Stimulated activated CD4-positive, alpha-beta T cell treated with anti-CD3 and anti-CD28 coated beads, Interleukin-1b, Interleukin-23, amount 100 ng/mL, for 24 hours (primary cell): ENCODE results near the gene ARMH3.
"Not testable (repeated sequence)": the region's sequence is repeated elsewhere in the genome, so short reads cannot be mapped to it uniquely, and the experiment has no call there.

ENCODE experiments used
- DNase-seq, 4 experiments: peaks; one replicate each; pipeline ENCODE4 v3.0.0-alpha.2; 2020; ENCODE audit warnings: low read depth in 4 of 4, low spot score in 1 of 4

Gene ARMH3

DNA sequence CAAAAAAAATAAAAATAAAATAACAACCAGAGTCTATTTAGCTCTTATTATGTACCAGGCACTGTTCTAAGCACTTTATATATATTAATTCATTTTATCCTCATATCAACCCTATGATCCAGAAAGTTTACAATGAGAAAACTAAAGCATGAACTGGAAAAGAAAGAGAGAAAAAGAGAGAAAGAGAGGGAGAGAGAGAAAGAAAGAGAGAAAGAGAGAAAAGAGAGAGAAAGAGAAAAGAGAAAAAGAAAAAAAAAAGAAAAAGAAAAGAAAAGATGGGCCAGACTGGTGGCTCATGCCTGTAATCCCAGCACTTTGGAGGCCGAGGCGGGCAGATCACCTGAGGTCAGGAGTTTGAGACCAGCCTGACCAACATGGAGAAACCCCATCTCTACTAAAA, 9.9 kb downstream of the ARMH3 start:
- no peak for DNase-seq

DNA sequence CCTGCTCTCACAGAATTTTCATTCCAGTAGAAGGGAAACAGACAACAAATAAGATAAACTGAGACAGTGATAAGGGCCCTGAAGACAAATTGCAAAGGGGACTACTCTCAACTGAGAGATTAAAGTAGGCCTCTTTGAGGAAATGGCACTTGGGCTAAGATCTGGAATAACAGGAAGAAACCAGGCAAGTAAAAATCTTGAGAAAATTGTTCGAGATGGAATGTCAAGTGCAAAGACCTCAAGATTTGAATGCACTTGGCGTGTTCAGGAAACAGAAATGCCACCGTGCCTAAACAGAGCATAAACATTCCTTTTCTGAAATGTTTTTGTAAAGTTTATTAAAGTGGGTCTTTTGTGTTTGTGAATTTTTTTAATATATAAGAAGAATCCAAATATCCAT, 10.7 kb downstream of the ARMH3 start:
- no peak for DNase-seq

DNA sequence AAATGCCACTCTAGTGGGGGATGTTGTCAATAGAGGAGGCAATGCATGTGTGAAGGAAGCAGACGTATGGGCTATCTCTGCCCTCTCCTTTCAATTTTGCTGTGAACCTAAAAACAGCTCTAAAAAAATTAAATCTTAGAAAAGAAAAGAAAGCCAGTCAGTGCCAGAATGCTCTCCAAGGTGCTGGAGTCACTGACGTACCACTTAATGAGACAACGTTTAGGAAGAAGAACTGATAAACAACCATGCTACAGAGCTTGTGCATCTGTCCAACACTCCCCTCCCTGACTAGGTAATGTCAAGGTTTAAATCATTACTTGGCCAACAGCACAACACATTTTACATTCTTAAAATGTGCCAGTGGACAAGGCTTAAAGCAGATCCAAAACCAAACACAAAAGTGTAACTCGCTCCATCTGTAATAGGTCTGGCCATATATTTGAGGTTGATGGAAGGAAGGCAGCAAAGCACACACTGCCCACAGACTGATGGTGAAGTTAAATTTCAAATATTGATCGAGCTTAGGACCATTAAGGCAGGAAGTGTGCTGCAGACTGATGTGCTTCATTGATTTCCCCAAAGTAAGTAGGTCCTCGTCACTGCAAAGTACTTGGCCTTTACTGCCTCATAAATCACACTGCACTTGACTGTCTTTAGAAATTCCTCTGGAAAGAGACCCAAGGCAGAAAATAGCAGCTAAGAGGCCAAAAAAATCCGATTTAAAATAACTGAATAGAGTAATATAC, 15.5 kb downstream of the ARMH3 start:
- DNase-seq, result no peak

DNA sequence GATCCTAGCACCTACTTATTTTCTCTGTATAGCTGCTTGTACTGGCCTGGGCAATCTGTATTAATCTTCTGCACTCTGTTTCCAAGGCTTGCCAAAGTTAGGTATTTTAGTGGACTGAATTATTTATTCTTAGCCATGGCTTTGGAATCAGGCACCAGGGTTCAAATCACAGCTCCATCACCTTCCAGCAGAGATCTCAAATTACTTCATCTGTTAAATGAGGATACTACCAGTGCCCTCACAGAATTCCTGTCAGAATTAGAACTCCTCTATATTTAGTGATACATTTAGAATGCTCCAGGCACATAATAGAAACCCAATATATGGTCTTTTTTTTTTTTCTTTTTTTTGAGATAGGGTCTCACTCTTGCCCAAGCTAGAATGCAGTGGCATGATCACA, 17.6 kb downstream of the ARMH3 start:
- DNase-seq, result no peak

DNA sequence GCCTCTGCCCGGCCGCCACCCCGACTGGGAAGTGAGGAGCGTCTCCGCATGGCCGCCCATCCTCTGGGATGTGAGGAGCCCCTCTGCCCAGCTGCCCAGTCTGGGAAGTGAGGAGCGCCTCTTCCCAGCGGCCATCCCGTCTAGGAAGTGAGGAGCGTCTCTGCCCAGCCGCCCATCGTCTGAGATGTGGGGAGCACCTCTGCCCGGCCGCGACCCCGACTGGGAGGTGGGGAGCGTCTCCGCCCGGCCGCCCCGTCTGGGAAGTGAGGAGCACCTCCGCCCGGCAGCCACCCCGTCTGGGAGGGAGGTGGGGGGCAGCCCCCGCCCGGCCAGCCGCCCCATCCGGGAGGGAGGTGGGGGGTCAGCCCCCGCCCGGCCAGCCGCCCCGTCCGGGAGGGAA, 20.2 kb downstream of the ARMH3 start:
- DNase-seq, result not testable (repeated sequence)

DNA sequence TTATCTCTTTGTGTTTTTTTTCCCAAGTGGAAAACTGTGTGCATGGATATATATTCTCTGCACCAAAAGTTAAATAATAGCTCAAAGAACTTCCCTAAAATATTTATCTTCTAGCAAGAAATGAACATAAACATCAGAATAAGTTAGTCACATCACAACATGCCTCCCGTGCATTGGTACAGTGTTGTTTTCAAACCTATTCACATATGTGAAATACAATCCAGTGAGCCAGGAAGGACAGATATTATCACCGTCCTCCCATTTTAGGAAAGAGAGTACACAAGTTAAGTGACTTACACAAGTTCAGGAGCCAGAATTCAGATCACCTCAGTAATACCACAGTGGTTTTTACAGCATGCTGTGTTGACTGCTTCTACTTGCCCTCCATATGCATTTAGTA, 22.2 kb downstream of the ARMH3 start:
- DNase-seq, result no peak

DNA sequence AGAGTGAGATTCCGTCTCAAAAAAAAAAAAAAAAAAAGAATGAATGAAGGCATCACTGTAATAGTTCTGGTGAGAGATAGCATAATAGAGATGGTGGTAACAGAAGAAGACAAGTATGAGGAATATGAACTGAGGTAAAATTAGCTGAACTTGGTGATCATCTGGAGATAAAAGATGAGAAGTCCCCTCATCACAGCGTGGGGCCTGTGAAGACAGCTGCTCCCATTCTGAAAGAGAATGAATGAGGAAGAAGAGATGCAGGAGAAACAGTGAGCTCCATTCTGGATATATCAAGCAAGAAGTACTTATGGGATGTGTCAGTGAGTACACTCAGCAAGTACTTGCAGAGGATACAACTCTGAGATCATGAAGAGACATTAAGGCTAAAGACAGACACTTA, 28.7 kb downstream of the ARMH3 start:
- DNase-seq, result no peak

DNA sequence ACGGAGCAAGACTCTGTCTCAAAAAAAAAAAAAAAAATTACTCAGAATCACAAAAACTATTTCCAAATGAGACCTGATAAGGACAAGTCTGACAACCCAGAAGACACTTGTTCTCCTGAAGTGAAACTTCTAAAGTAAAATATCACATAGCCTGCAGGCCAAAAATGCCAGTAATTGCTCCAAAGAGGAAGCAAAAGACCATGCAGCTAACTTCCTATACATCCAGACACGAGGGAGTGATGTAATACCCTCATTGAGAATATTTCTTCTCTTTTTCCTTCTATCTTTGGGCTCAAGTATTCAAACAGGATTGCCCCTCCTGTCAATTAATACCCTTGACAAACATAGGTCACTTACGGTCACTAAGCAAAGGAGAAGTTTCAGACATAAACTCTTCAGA, 31.2 kb downstream of the ARMH3 start:
- DNase-seq, result no peak

DNA sequence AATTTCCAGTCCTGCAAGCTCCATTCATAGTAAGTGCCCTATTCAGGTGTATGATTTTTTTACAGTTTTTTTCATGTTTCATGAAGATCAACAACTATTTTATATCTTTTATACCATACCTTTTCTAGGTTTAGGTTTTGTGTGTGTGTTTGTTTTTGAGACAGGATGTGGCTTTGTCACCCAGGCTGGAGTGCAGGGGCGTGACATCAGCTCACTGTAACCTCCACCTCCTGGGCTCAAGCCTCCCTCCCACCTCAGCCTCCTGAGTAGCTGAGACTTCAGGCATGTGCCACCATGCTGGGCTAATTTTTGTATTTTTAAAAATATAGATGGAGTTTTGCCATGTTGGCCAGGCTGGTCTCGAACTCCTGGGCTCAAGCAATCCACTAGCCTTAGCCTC, 35.0 kb downstream of the ARMH3 start:
- no peak for DNase-seq

DNA sequence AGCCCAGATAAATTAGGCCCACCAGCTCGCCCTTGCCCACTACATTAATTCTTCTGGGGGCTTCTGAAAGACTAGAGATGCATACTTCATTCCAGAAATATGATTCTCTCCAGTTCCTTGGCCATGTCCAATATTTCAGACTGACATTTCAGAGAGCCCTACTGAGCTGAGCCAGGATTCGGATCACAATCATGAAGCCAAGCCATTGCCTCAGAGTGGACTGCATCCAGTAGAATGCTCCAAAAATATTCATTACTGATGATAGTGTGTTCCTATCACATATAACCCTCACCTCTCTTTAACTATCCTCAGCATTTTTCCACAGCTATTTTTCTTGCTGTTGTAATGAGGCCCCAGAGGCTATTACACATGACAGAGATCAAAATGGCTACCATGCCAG, 38.7 kb downstream of the ARMH3 start:
- DNase-seq, result no peak

DNA sequence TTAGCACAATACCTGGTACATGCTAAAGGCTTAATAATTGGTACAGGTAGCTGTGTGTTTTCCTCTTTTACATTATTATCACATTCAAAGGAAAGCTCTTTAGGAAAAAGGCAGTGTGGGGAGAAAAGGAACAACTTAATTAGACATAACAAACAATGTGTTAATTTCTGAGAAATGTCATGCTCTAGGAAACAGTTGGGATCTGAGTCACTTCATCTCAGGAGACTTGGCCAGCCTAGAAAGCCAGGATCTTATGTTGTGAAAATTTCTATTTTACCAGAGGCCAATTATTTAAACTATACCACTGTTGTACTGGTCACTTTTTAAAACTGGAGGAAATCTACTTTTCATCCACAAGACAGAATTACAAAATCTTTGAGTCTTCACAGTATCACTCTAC, 39.6 kb downstream of the ARMH3 start:
- no peak for DNase-seq

DNA sequence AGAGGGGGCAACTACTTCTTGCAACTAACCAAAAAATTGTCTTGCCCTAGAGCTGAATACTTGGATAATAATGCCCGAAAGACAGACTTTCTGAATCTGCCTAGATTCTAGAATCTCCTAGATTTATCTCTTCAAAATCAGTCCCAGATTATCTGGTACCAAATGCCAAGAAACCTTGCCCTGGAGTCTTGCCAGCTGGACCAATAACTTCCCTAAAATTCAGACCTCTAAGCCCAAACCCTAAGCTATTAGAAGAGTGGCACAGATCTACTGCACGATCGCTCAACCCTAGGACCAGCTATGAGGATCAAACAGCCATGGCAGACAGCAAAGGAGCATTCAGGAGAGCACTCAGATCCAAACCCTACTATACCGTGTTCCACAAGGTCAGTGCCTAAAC, 45.0 kb downstream of the ARMH3 start:
- no peak for DNase-seq

DNA sequence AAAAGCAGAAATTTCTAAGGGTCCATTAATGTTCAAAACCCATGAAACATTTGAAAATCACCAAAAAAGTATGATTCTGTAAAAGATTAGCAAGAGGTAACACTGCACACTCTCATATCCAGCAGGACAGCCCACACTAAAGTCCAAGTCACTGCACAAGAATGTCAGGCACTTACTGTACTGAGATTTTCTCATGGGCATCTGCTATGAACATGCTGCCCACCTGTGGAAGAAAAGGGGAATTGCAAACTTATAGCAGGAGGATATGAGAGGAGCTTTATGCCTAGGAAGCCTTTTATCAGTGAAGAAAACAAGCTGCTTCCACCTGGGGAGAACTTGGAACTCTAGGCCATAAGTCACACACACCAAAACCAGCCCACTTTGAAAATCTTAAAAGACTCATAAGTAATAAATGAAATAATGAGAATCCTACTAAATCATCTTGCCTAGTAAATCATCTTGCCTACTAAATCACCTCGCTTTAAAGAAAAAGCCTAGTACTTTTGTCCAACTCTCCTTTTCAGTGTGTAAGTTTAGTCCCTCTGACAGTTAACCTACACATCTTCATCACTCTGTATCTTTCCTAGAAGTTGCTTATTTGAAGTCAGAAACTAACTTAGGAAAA, 46.1 kb downstream of the ARMH3 start:
- DNase-seq, result peak in 2 of 4 experiments; percentile 1 to 8

DNA sequence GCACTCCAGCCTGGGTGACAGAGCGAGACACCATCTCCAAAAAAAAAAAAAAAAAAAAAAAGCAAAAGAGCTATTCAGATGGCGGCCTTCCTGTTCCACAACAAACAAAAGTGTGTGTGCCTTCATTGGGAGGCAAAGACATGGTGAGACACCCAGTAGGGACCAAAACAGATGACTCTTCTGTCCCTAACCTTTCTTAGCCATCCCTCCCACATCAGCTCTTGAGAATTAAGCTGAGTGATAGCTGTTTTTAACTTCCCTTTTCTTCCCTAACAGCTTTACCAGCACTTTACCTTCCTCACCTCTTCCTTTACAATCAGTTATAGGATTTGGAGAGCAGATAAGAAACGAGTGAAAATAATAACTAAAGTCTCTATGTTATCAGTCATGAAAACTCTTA, 48.2 kb downstream of the ARMH3 start:
- no peak for DNase-seq

DNA sequence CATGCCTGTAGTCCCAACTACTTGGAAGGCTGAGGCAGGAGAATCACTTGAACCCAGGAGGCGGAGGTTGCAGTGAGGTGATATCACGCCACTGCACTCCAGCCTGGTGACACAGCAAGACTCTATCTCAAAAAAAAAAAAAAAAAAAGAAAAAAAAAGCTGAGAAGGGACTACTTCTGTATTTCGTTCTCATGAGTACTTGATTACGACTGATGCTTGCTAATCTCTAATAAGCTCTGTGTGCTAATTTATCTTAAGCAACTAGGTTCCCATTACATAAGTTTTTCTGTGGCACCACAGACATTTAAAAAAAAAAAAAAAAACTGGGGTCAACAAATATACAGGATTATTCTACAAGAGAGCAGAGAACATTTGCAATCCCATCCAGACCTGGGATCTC, 48.9 kb downstream of the ARMH3 start:
- not testable (repeated sequence) for DNase-seq

DNA sequence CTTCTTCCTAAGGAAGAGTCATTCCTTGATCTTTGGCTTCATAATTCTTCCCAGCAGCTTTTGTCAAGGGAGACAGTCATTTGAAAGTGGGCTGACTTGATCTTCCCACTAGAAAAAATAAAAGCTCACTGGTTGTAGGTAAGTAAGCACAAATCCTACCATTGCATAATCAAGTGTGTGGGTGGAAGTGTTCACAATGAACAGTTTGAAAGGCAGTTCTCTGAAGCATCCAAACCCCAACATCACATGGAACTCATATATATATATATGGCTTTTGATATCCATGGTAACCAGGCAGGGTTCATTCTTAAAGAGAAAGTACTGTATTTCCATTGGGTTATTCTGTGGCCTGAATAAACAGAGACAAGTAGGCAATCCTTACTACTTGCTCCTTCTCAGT, 51.6 kb downstream of the ARMH3 start:
- DNase-seq, result no peak

DNA sequence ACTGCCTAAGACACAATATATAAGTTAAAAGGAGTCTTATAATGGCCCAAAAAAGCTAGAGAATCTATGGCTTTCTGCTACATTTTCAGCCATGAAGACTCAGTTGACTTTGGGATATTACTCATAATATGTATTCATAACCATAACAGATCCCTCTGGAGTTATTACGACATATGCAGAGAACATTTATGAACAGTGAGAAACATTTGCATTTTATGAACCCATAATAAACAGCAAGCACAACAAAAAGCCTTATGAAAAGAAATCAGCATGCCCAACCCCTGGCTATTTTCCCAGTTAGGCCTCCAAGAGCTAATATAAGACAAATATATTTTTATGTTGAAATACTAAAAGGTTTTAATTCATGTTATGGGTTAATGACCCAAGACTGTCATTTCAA, 52.4 kb downstream of the ARMH3 start:
- no peak for DNase-seq

DNA sequence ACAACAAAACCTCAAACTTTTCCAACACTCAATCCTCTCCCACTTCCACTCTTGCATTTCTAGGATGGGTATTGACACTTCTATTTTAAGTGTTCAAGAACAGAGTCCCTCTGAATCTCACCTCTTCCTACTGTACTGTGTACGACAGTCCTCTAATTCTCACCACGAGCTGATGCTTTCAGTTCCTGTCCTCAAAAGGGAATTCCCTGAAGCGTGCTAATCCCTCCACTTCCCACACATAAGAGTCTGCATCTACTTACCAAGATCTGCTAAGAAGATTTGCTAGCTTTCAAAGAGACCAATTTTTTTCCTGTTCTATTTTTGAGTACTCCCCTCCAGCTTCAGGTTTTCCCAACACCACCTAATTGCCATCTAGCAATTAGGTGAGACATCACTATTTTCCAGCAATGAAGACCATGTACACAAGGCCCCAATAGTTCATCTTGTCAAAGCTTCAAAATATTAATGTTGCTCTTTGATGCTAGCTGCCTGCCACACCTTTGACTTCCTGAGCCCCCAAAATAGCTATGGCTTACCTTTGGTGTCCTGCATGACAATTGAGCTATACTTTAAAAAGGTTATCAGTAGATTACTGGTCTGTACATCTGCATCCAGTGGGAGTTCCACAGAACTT, 54.4 kb downstream of the ARMH3 start:
- DNase-seq, result no peak

DNA sequence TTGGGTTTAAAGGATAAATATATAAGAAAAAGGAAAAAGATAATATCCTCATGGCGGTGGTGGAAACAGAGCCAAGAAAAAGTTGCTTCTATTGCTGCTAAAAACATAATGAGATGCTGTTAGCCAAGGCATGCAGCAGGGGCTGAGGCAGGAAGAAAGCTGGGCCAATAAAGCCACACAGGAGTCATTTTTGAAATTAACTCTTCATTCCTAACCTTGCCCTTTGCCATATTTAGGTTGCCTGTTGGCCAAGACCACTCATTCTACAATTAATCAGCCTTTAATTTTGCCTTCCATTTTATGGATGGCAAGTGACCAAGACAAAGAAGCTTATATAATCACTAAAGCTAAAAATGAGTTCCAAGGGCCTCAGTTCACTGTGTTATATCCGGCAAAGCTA, 58.2 kb downstream of the ARMH3 start:
- DNase-seq, result no peak

DNA sequence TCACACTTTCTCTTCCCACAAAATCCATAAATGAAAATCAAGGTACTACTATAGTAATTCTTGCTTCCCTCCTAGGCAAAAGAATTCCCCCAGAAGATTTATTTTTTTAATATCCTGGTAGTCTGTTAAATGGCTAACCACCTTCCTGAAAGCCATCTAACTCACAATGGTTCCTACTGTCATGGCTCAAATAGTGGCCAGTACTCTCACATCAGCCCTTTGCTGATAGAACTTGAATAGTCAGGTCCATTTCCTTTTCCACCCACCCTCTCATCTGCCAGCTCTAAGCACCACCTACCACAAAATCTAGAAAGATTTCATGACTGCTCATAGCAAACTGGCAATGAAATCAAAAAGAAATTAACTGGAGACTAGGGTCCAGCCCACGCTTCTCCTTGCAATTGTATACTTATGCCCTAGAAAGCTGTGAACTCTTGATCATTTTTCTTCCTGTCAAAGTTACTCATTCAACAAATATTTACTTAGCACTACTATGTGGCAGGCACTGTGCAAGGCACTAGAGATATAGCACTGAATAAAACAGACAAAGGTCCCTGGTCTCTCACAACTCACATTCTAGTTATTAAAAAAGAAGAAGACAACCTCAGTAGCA, 60.4 kb downstream of the ARMH3 start:
- no peak for DNase-seq

DNA sequence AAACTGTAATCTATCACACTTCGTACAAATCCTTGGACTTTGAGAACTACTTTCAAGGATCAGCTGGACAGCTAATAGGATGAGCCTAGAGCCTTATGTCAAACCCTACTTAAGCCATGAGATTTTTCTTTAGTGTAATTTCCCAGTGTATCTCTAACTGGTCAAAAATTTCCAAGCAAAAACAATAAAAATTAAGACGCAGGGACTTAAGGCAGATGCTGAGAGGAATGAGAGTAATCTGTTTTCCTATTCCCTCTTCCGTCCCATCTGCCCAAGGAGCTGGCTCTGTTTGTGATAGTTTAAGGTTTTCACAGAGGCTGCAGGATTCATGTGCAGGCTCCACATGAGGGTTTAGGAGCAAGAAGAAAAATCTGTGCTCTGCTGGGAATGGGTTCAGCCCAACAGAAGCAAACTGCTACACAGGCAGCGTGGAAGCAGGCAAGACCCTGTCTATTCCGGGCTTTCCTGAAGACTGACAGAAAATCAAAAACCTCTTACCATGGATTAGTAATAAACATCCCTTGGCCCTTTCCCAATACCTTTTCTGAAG, 62.2 kb downstream of the ARMH3 start:
- no peak for DNase-seq

DNA sequence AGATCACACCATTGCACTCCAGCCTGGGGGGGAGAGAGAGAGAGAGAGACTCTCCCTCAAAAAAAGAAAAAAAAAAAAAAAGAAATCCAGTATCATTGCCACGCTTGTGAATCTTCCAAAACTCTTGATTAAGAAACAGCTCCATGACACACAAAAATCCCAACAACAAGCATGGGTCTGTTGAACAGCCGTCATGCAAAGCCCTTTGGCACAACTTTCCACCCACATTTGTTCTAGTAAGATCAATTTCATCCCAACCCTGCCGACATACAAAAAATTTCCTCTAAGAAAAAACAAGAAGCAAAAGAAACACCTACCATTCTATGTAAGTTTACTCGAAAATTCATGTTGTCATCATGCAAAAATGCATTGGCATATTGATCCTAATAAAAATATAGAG, 62.8 kb downstream of the ARMH3 start:
- no peak for DNase-seq
